Measurements from ENCODE around the gene TAOK1.

The TAOK1 gene

DNA sequence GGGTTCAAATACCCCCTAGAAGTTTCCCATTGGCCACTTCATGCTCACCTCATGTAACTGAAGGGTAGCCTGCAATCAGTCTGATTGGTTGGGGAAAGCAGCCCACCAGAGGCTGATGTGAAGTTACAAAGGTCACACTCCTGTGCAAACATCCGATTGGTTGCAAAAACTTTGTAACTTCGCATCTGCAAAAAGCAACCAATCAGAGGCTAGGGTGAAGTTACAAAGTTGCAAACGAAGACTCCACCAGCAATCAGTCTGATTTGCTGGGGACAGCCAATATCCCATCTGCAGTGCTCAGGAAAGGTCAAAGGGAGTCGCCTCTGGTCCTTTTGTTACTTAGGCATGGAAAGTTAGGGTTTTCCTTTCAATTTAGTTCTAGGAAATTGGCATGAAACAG lies 40.1 kb downstream of the TAOK1 start:
- Histone ChIP-seq H3K9ac (ENCODE audit: low read length) (no peak overlapping the region), H3K36me3 (ENCODE audit: control insufficient read depth, insufficient read depth, low read length) (no peaks in the 10 kb centered on the region), H3K4me3 (ENCODE audit: low read length) (no peak overlapping the region), H3K4me1 (ENCODE audit: control insufficient read depth, insufficient read depth, low read length) (no peaks in the 10 kb centered on the region), H3K27me3 (ENCODE audit: control insufficient read depth, insufficient read depth, low read length) (no peaks in the 10 kb centered on the region), H3K27ac (ENCODE audit: low read depth, low read length) (no peak overlapping the region)

DNA sequence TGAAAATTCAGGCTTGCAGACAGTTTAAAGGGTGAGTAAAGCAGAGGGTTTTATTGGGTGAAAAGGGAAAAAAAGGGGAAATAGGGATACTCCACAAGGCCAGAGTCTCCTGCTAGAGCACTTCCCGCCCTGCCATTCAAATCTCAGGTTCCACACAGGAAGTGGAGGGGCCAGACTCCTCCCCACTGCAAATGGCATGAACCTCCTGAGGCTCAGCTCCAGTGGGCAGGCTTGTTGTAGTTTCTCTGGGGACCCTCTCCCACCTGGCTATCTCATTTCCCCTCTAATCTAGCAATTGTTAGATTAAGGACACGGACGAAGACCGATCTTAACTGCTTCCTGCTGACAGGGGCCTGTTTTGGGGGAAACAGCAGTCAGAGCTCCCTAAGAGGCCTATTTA lies 43.4 kb downstream of the TAOK1 start:
- H3K27me3 ChIP-seq (ENCODE audit: control insufficient read depth, insufficient read depth, low read length) = no peaks in the 10 kb centered on the region
- H3K36me3 ChIP-seq (ENCODE audit: control insufficient read depth, insufficient read depth, low read length) = no peaks in the 10 kb centered on the region
- H3K4me1 ChIP-seq (ENCODE audit: control insufficient read depth, insufficient read depth, low read length) = no peaks in the 10 kb centered on the region
- H3K9ac ChIP-seq (ENCODE audit: low read length) = no peak overlapping the region
- H3K4me3 ChIP-seq (ENCODE audit: low read length) = no peak overlapping the region
- no peak overlapping the region for H3K27ac ChIP-seq (ENCODE audit: low read depth, low read length)

DNA sequence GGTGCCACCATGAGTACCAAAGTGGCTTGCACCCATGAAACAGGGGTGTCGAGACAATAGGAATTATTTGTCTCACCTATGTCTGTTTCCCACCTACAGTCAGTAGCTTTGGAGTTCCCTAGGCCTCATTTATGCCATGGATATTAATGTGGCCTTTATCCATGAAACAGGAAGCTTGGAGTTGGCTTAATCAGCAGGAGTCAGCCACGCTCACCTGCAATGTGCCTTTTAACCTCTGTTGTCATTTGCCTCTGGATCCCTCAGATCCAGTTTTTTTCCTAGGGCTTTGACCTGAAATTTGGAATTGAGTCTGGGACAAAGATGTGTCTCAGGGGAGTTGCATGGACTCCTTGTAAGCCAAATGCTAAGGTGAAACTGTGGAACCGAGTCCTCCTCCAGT lies 44.4 kb downstream of the TAOK1 start:
- no peaks in the 10 kb centered on the region for H3K36me3 ChIP-seq (ENCODE audit: control insufficient read depth, insufficient read depth, low read length)
- no peaks in the 10 kb centered on the region for H3K4me1 ChIP-seq (ENCODE audit: control insufficient read depth, insufficient read depth, low read length)
- H3K4me3 ChIP-seq (ENCODE audit: low read length) = no peak overlapping the region
- H3K27ac ChIP-seq (ENCODE audit: low read depth, low read length) = no peak overlapping the region
- H3K27me3 ChIP-seq (ENCODE audit: control insufficient read depth, insufficient read depth, low read length) = no peaks in the 10 kb centered on the region
- H3K9ac ChIP-seq (ENCODE audit: low read length) = no peak overlapping the region

DNA sequence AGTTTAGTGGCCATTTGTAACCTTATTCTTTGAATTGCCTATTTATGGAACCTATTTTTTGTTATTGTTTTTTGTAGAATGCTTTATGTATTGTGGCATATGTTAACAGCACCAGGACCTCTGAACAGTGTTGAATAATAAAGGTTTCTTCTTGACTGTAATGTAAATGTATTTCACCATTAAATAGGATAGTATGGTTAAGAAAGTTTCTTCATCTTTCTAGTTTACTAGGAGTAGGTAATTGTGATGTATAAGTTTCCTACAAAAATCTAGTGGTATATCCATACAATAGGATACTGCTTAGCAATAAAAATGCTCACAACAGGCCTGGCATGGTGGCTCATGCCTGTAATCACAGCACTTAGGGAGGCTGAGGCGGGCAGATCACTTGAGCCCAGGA lies 52.3 kb downstream of the TAOK1 start:
- Histone ChIP-seq H3K27ac (ENCODE audit: low read depth, low read length) (no peak overlapping the region), H3K27me3 (ENCODE audit: control insufficient read depth, insufficient read depth, low read length) (no peaks in the 10 kb centered on the region), H3K36me3 (ENCODE audit: control insufficient read depth, insufficient read depth, low read length) (no peaks in the 10 kb centered on the region), H3K4me1 (ENCODE audit: control insufficient read depth, insufficient read depth, low read length) (no peaks in the 10 kb centered on the region), H3K4me3 (ENCODE audit: low read length) (no peak overlapping the region), H3K9ac (ENCODE audit: low read length) (no peak overlapping the region)

DNA sequence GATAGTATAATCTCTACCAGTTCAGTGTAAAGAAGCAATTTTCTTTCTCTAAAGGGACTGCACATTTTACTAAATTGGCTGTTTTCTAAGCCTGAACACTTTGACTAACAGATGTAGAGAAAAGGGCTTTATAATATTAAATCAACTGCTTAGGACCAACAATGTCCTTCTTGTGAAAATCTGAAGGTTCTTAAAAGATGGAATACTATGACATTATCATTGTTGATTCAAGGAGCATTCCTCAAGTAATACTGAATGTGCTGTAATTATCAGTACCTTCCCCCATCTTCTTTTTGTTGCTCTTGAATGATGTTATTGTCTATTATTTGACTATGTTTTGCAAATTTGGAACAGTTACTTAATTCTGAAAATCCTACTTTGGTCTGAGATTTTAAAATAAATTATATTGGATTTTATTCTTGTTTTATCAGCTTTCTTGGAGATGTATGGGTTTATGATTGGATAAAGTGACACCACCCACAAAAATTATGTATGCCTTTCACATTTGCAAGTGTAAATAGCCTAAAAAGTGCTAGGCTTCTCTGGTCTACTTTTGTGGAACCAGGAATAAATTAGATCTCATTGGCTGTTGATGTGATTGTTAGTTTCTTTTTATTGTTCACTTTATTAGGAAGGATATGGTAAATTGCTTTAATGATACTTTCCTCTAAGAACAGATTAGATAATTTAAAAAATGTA lies 53.0 kb downstream of the TAOK1 start:
- H3K9ac ChIP-seq (ENCODE audit: low read length) = no peak overlapping the region
- H3K36me3 ChIP-seq (ENCODE audit: control insufficient read depth, insufficient read depth, low read length) = no peaks in the 10 kb centered on the region
- H3K27ac ChIP-seq (ENCODE audit: low read depth, low read length) = no peak overlapping the region
- no peaks in the 10 kb centered on the region for H3K4me1 ChIP-seq (ENCODE audit: control insufficient read depth, insufficient read depth, low read length)
- H3K4me3 ChIP-seq (ENCODE audit: low read length) = no peak overlapping the region
- no peaks in the 10 kb centered on the region for H3K27me3 ChIP-seq (ENCODE audit: control insufficient read depth, insufficient read depth, low read length)

DNA sequence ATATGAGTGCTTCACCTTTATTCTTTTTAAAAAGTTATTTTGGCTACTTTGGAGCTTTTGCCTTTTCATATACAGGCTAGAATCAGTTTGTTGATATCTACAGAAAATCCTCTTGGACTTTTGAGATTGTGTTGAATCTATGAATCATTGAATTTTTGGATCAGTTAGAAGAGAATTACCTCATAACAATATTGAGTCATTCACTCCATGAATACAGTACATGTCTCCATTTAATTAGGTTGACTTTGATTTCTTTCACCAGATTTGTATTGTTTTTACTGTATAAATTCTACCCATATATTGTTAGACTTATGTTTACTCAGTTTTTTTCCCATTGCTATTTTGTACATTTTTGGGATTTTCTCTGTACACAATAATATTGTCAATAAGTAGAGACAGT lies 54.4 kb downstream of the TAOK1 start:
- no peaks in the 10 kb centered on the region for H3K27me3 ChIP-seq (ENCODE audit: control insufficient read depth, insufficient read depth, low read length)
- no peak overlapping the region for H3K4me3 ChIP-seq (ENCODE audit: low read length)
- no peak overlapping the region for H3K9ac ChIP-seq (ENCODE audit: low read length)
- no peak overlapping the region for H3K27ac ChIP-seq (ENCODE audit: low read depth, low read length)
- H3K36me3 ChIP-seq (ENCODE audit: control insufficient read depth, insufficient read depth, low read length) = no peaks in the 10 kb centered on the region
- H3K4me1 ChIP-seq (ENCODE audit: control insufficient read depth, insufficient read depth, low read length) = no peaks in the 10 kb centered on the region

DNA sequence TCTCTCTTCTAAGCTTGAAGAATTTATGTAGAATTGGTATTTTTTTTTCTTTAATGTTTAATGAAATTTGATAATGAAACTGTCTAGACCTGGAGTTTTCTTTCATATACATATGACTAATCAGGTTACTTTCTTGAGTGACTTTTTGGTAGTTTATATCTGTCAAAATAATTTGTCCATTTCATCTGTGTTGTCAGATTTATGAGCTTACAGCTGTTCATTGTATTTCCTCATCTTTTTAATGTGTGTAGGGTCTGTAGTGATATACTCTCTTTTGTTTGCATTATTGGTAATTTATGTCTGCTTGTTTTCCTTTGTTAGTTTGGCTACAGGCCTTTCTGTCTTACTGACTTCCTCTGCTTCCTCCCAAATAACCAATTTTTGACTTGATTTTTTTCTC lies 55.7 kb downstream of the TAOK1 start:
- Histone ChIP-seq H3K36me3 (ENCODE audit: control insufficient read depth, insufficient read depth, low read length) (no peaks in the 10 kb centered on the region), H3K9ac (ENCODE audit: low read length) (no peak overlapping the region), H3K27me3 (ENCODE audit: control insufficient read depth, insufficient read depth, low read length) (no peaks in the 10 kb centered on the region), H3K27ac (ENCODE audit: low read depth, low read length) (no peak overlapping the region), H3K4me1 (ENCODE audit: control insufficient read depth, insufficient read depth, low read length) (no peaks in the 10 kb centered on the region), H3K4me3 (ENCODE audit: low read length) (no peak overlapping the region)

DNA sequence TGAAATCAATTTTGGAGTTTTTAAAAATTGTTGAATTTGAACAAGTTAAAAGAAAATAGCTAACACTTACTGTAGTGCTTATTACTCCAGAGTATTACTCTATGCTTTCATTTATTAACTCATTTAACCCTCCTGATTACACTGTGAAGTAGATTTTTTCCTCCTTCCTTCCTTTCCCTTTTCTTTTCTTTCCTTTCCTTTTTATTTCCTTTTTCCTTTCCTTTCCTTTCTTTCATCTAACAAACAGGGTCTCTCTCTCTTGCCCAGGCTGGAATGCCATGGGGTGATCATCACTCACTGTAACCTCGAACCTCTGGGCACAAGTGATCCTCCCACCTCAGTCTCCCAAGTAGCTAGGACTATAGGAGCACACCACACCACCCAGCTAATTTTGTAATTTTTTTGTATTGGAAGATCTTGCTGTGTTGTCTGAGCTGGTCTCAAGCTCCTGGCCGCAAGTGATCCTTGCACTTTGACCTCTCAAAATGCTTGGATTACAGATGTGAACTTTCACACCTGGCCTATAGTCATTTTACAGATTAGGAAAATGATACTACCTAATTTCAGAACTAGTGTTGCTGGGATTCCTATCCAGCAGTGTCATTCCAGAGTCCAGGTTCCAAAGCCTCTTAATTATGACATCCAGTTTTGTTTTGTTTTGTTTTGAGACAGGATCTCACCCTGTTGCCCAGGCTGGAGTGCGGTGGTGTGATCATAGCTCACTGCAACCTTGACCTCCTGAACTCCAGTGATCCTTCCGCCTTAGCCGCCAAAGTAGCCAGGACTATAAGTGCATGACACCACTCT lies 59.9 kb downstream of the TAOK1 start:
- Histone ChIP-seq H3K27me3 (ENCODE audit: control insufficient read depth, insufficient read depth, low read length) (no peaks in the 10 kb centered on the region), H3K27ac (ENCODE audit: low read depth, low read length) (no peak overlapping the region), H3K36me3 (ENCODE audit: control insufficient read depth, insufficient read depth, low read length) (no peaks in the 10 kb centered on the region), H3K4me1 (ENCODE audit: control insufficient read depth, insufficient read depth, low read length) (no peaks in the 10 kb centered on the region), H3K4me3 (ENCODE audit: low read length) (no peak overlapping the region), H3K9ac (ENCODE audit: low read length) (no peak overlapping the region)

DNA sequence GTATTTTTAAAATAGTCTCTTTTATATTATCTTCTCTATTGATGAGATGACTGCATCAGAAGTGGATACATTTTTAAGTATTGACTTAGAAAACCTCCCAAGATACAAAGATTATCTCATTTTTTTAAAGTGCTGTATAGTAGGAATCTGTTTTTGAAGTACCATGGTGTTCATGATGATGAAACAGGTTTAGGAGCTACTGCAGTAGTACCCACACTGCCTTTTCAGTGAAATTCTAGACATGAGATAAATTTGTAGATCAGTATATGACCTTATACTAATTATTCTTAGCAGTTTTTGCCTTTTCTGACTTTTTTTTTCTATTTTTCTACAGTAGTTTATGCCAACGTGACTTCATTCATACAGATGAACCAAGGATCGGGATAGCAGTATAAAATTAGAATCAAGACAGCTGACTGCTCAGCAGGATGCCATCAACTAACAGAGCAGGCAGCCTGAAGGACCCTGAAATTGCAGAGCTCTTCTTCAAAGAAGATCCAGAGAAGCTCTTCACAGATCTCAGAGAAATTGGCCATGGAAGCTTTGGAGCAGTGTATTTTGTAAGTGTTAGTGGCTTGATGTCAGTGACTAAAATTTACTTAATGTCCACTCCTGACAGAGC lies 61.1 kb downstream of the TAOK1 start:
- H3K4me3 ChIP-seq (ENCODE audit: low read length) = no peak overlapping the region
- no peak overlapping the region for H3K9ac ChIP-seq (ENCODE audit: low read length)
- H3K36me3 ChIP-seq (ENCODE audit: control insufficient read depth, insufficient read depth, low read length) = no peaks in the 10 kb centered on the region
- no peaks in the 10 kb centered on the region for H3K4me1 ChIP-seq (ENCODE audit: control insufficient read depth, insufficient read depth, low read length)
- no peaks in the 10 kb centered on the region for H3K27me3 ChIP-seq (ENCODE audit: control insufficient read depth, insufficient read depth, low read length)
- H3K27ac ChIP-seq (ENCODE audit: low read depth, low read length) = no peak overlapping the region

DNA sequence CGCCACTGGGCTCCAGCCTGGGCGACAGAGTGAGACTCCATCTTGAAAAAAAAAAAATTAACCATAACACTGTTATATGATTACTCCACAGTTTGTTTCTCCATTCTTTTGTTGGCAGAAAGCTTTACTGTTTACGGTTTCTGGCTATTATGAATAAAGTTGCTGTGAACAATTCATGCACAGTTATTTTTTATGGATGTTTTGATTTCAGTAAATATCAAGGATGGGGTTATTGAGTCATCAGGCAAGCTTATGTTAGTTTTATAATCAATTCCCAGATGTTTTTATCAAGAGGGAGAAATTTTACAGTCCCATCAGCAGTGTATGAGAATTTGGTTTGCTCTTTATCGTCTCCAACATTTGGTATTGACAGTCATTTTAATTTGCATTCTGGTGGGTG lies 67.9 kb downstream of the TAOK1 start:
- Histone ChIP-seq H3K9ac (ENCODE audit: low read length) (no peak overlapping the region), H3K4me1 (ENCODE audit: control insufficient read depth, insufficient read depth, low read length) (no peaks in the 10 kb centered on the region), H3K27ac (ENCODE audit: low read depth, low read length) (no peak overlapping the region), H3K36me3 (ENCODE audit: control insufficient read depth, insufficient read depth, low read length) (no peaks in the 10 kb centered on the region), H3K4me3 (ENCODE audit: low read length) (no peak overlapping the region), H3K27me3 (ENCODE audit: control insufficient read depth, insufficient read depth, low read length) (no peaks in the 10 kb centered on the region)

DNA sequence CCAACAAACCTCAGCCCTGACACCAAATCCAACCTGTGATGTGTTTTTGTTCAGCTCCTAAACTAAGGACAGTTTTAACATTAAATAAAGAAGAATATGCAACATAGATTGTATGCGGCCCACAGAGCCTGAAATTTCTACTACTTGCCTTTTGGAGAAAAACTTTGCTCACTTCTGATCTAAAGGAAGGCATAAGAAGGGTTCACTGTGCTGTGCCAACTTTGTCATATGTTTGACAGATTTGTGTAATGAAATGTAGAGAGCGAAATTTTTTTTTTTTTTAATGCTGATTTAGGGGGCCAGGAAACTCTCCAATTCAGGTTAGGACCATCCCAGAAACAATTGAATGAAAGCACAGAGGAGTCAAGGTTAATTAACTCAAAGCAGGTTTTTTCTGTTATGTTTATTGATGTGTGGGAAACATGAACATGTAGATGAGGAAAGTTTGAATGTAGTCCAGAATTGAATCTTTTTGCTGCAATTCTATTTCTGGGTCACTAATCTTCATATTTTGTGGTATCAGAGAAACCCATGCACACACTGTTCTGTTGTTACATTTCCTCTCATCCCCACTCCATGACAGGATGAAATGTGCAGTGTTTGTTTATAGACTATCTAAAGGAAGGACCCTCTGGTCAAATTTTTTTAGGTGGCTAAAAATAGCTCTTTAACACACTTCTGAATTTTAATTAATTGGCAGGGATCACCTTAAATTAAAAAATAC lies 71.5 kb downstream of the TAOK1 start:
- H3K9ac ChIP-seq (ENCODE audit: low read length) = no peak overlapping the region
- no peak overlapping the region for H3K4me3 ChIP-seq (ENCODE audit: low read length)
- H3K27ac ChIP-seq (ENCODE audit: low read depth, low read length) = no peak overlapping the region
- no peaks in the 10 kb centered on the region for H3K27me3 ChIP-seq (ENCODE audit: control insufficient read depth, insufficient read depth, low read length)
- H3K36me3 ChIP-seq (ENCODE audit: control insufficient read depth, insufficient read depth, low read length) = peaks cover 3% of the 10 kb centered on the region
- no peaks in the 10 kb centered on the region for H3K4me1 ChIP-seq (ENCODE audit: control insufficient read depth, insufficient read depth, low read length)

DNA sequence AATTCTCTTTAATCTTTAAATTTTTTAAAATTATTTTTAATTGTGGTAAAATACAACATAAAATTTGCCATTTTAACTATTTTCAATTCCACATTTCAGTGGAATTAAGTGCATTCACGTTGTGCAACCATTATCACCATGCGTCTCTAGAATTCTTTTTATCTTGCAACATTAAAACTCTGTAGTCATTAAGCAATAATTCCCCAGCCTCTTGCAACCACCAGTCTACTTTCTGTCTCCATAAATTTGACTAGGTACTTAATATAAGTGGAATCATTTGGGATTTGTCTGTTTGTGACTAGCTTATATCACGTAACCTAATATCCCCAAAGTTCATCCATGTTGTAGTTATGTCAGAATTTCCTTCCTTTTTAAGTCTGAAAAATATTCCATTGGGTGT lies 79.1 kb downstream of the TAOK1 start:
- no peak overlapping the region for H3K4me3 ChIP-seq (ENCODE audit: low read length)
- no peaks in the 10 kb centered on the region for H3K4me1 ChIP-seq (ENCODE audit: control insufficient read depth, insufficient read depth, low read length)
- H3K27ac ChIP-seq (ENCODE audit: low read depth, low read length) = no peak overlapping the region
- H3K9ac ChIP-seq (ENCODE audit: low read length) = no peak overlapping the region
- peaks cover 3% of the 10 kb centered on the region for H3K36me3 ChIP-seq (ENCODE audit: control insufficient read depth, insufficient read depth, low read length)
- H3K27me3 ChIP-seq (ENCODE audit: control insufficient read depth, insufficient read depth, low read length) = no peaks in the 10 kb centered on the region

Measured in rectal smooth muscle tissue (tissue), 1 donor.